OCI-LY7 (cell line): Measurements from ENCODE around the gene UBXN6. TPM values are rescaled to one million over a fixed set of nuclear protein-coding genes. Genes with fewer than 3 reads are reported as not detected.

Source experiments
- BruUV-seq: library from RNA; stranded (reverse); fragments of 400-500 nt; replicated peaks from 2 replicates; lab custom pipeline; 2021; lab: Mats Ljungman, UMichigan
- CTCF ChIA-PET: fragments of 300-600 bp; sonication (Branson Sonifier 250); formaldehyde crosslinking; loops from one replicate; lab custom pipeline; 2022; ENCODE audit warnings: antibody characterized with exemption; ENCODE audit not compliant: unreplicated experiment; lab: Charles Lee
- POLR2A ChIA-PET: fragments of 300-600 bp; sonication (Branson Sonifier 250); formaldehyde crosslinking; loops from one replicate; lab custom pipeline; 2022; ENCODE audit warnings: antibody characterized with exemption; lab: Charles Lee
- DNase-seq: peaks from one replicate; pipeline ENCODE4 v3.0.0-alpha.2; 2015; ENCODE audit warnings: low spot score
- H2AFZ ChIP-seq: fragments of 200-600 bp; sonication (generic), shearing (Covaris generic); 2 replicates; pipeline ENCODE4 v1.6.1; 2014; ENCODE audit warnings: mild to moderate bottlenecking, antibody characterized with exemption, low read length, moderate library complexity
- H3K27ac ChIP-seq: fragments of 200-600 bp; sonication (generic); 2 replicates; pipeline ENCODE4 v1.5.1; 2014; ENCODE audit warnings: mixed run types, low read depth, mild to moderate bottlenecking, moderate library complexity, low read length, inconsistent platforms; ENCODE audit not compliant: poor library complexity, severe bottlenecking
- H3K36me3 ChIP-seq: fragments of 200-600 bp; sonication (generic); 2 replicates; pipeline ENCODE4 v1.6.1; 2014; ENCODE audit warnings: mild to moderate bottlenecking, antibody characterized with exemption, low read length, moderate library complexity, mixed read lengths; ENCODE audit not compliant: insufficient read depth
- H3K4me1 ChIP-seq: fragments of 200-600 bp; sonication (generic); 2 replicates; pipeline ENCODE4 v1.5.1; 2014; ENCODE audit warnings: mild to moderate bottlenecking, low read length; ENCODE audit not compliant: insufficient read depth, poor library complexity, severe bottlenecking
- H3K4me2 ChIP-seq: fragments of 200-600 bp; sonication (generic); 2 replicates; pipeline ENCODE4 v1.6.1; 2014; ENCODE audit warnings: mild to moderate bottlenecking, low read length
- H3K4me3 ChIP-seq: fragments of 200-600 bp; sonication (generic); 2 replicates; pipeline ENCODE4 v1.5.1; 2014; ENCODE audit warnings: mild to moderate bottlenecking, low read depth, low read length; ENCODE audit not compliant: poor library complexity, severe bottlenecking
- H3K79me2 ChIP-seq: fragments of 200-600 bp; sonication (generic); 2 replicates; pipeline ENCODE4 v1.6.1; 2016; ENCODE audit warnings: low read depth, mild to moderate bottlenecking, low read length, moderate library complexity, mixed read lengths; ENCODE audit not compliant: insufficient read depth
- H3K9me2 ChIP-seq: fragments of 200-600 bp; sonication (generic); 2 replicates; pipeline ENCODE4 v1.6.1; 2016; ENCODE audit warnings: mild to moderate bottlenecking, low read length, mixed read lengths; ENCODE audit not compliant: insufficient read depth
- H3K9me3 ChIP-seq: fragments of 200-600 bp; sonication (generic); 2 replicates; pipeline ENCODE4 v1.6.1; 2014; ENCODE audit warnings: mild to moderate bottlenecking, mixed run types, low read length, mixed read lengths
- H4K20me1 ChIP-seq: fragments of 200-600 bp; sonication (generic); 2 replicates; pipeline ENCODE4 v1.6.1; 2014; ENCODE audit warnings: mild to moderate bottlenecking, antibody characterized with exemption, low read length, moderate library complexity, mixed read lengths; ENCODE audit not compliant: insufficient read depth
- CTCF ChIP-seq: fragments of 200-600 bp; sonication (generic); conservative IDR thresholded peaks from 2 replicates; pipeline ENCODE4 v1.5.1; 2014; ENCODE audit warnings: mild to moderate bottlenecking, antibody characterized with exemption, low read length, moderate library complexity, mixed read lengths
- EZH2phosphoT487 ChIP-seq: fragments of 200-600 bp; sonication (generic); IDR thresholded peaks from 2 replicates; pipeline ENCODE4 v1.6.1; 2018; ENCODE audit warnings: low read depth, borderline replicate concordance, mild to moderate bottlenecking, mixed run types, antibody characterized with exemption, low read length, moderate library complexity, mixed read lengths
- intact Hi-C: fragments of 100-400 bp; cut with micrococcal nuclease; formaldehyde crosslinking; loops from one replicate; pipeline ENCODE4 v1.10.0; 2022; ENCODE audit not compliant: unreplicated experiment
- total RNA-seq, 2 experiments: library from RNA; depleted of rRNA in 1 of 2; stranded (reverse); fragments of >200 nt in 1 of 2; shearing (Covaris generic) in 1 of 2; gene quantifications; 2 replicates each; pipeline ENCODE4 v1.2.3, GENCODE V29; 2014 to 2022

UBXN6 gene
- total RNA-seq, 2 experiments from 2014 or later, result 43.5 to 57.0 TPM

- Histone ChIP-seq H2AFZ (no peak overlapping the region), H3K4me1 (peaks cover 8% of the 10 kb centered on the region), H3K79me2 (no peaks in the 10 kb centered on the region), H3K4me3 (no peak overlapping the region), H3K27ac (no peak overlapping the region), H3K9me2 (no peaks in the 10 kb centered on the region), H3K36me3 (peaks cover 92% of the 10 kb centered on the region), H4K20me1 (no peaks in the 10 kb centered on the region; the same call in 1 of the 2 replicates), H3K9me3 (no peaks in the 10 kb centered on the region), H3K4me2 (no peak overlapping the region)
- no TSS peak for BruUV-seq
- no peak for TF ChIP-seq EZH2phosphoT487
- no peak for TF ChIP-seq CTCF
- CTCF ChIA-PET, result no interaction called here
- no peak for DNase-seq
- POLR2A ChIA-PET, result no interaction called here
- intact Hi-C loops, result no loop called here
These were observed 14.4 kb downstream of the UBXN6 start for GRCh38 chr19:4443188-4443587.

- TSS peak; percentile 91 for BruUV-seq
- CTCF ChIA-PET, result no interaction called here
- Histone ChIP-seq H3K27ac (peak overlapping the region; percentile 37), H3K4me3 (no peak overlapping the region), H2AFZ (no peak overlapping the region), H3K36me3 (peaks cover 92% of the 10 kb centered on the region), H3K9me2 (no peaks in the 10 kb centered on the region), H3K4me1 (peaks cover 8% of the 10 kb centered on the region), H3K9me3 (no peaks in the 10 kb centered on the region), H4K20me1 (no peaks in the 10 kb centered on the region; the same call in 1 of the 2 replicates), H3K4me2 (no peak overlapping the region), H3K79me2 (no peaks in the 10 kb centered on the region)
- DNase-seq, result no peak
- intact Hi-C loops, result no loop called here
- POLR2A ChIA-PET, result no interaction called here
- no peak for TF ChIP-seq EZH2phosphoT487
- no peak for TF ChIP-seq CTCF
These were observed 14.8 kb downstream of the UBXN6 start for GRCh38 chr19:4442819-4443146.

GRCh38 chr19:4441994-4442818 is 15.4 kb downstream of the UBXN6 start:
- Histone ChIP-seq H3K27ac (peak overlapping the region; percentile 37), H3K9me2 (no peaks in the 10 kb centered on the region), H3K9me3 (no peaks in the 10 kb centered on the region), H4K20me1 (no peaks in the 10 kb centered on the region; the same call in 1 of the 2 replicates), H2AFZ (no peak overlapping the region), H3K79me2 (no peaks in the 10 kb centered on the region), H3K36me3 (peaks cover 89% of the 10 kb centered on the region), H3K4me3 (no peak overlapping the region), H3K4me1 (peaks cover 8% of the 10 kb centered on the region), H3K4me2 (no peak overlapping the region)
- DNase-seq, result no peak
- no TSS peak for BruUV-seq
- CTCF ChIA-PET, result no interaction called here
- intact Hi-C loops, result no loop called here
- no peak for TF ChIP-seq EZH2phosphoT487
- no peak for TF ChIP-seq CTCF
- POLR2A ChIA-PET, result no interaction called here
